ENCODE results near the gene WDR70. TPM values are rescaled to one million over a fixed set of nuclear protein-coding genes. Genes with fewer than 3 reads are reported as not detected.

The WDR70 gene
- total RNA-seq, 1 donor from 2014 or later, result 46.3 TPM

DNA sequence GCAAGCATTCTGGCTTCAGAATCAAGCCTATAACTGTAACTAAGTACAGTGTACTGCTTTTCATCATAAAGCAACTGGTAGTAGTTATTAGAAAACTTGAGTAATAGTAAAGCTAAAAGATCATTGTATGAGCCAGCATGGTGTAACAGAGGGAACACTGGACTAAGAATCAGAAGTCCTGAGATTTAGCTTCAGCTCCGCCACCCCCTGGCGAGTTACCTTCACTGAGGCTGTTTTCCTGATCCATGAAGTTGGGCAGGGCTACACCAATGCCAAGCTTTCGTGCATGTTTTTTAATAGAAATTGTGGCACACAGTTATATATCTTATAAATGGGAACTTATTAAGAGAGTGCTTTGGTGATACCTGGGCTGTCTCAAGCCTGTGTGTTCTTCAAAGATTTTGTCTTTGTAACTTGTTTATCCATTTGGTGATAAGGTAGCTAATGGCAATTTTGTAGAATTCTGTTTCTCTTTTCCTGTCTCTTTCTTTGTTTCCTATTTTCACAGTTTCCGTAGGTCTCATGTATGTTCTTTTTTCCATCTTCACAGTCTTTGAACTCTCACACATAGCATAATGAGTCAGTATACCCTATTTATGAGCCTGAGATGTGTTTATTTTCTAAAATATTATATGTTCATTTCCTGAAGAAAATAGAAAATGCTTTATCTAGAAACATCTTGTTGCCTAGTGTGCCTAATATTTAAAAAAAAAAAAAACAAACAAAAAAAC lies 358.4 kb downstream of the WDR70 start:
- H3K27ac Mint-ChIP-seq, result peak overlapping the region; percentile 81
- no peaks in the 10 kb centered on the region for H3K27me3 Mint-ChIP-seq (ENCODE audit: insufficient read depth)
- peaks cover 35% of the 10 kb centered on the region for H3K4me1 Mint-ChIP-seq (ENCODE audit: low read depth)
- H3K4me3 Mint-ChIP-seq, result no peak overlapping the region
- intact Hi-C loops (cut with micrococcal nuclease), result loop anchor here (1.0 to 5.0 kb wide), 4 partner anchors 14 to 1337 kb away; partner anchors contain the start of genes NUP155 and RICTOR
- DNase-seq (ENCODE audit: low spot score), result no peak
- peaks cover 3% of the 10 kb centered on the region for H3K9me3 Mint-ChIP-seq
- peaks cover 11% of the 10 kb centered on the region for H3K36me3 Mint-ChIP-seq (ENCODE audit: low read depth)

DNA sequence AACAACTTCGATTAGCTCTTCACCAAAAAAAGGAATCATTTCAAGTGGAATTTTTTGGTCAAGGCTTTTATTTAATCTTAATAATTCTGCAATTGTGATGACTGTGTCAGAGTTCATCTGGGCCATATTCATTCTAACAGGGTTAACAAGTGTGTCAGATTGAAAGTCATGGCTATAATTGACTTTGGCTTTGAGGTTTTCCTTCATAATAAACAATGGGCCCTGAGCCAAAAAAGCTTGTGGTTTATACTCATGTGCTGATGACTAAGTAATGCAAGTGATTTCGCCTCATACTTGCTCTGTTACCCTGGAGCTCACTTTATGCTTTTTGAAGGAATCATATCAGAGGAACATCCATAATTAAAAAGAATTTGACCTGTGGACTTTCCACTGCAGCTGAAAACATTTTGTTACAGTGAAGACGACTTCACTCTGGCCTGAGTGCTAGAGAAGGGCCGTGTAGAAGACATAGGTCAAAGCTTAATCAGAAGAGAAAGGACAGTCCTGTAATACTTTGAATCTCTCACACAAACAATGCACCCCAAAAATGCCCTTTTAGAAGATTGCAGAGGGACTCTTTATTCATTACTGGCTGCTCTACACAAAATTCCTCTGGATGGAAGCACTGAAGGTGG lies 359.1 kb downstream of the WDR70 start:
- Mint-ChIP-seq H3K27ac (peak overlapping the region; percentile 81), H3K36me3 (ENCODE audit: low read depth) (peaks cover 11% of the 10 kb centered on the region), H3K9me3 (peaks cover 6% of the 10 kb centered on the region), H3K4me3 (peak overlapping the region; percentile 51), H3K27me3 (ENCODE audit: insufficient read depth) (no peaks in the 10 kb centered on the region), H3K4me1 (ENCODE audit: low read depth) (peaks cover 35% of the 10 kb centered on the region)
- peak; percentile 4 for DNase-seq (ENCODE audit: low spot score)
- intact Hi-C loops (cut with micrococcal nuclease), result loop anchor here (1.0 to 5.0 kb wide), 4 partner anchors 15 to 1337 kb away; partner anchors contain the start of genes NUP155 and RICTOR

GRCh38 chr5:37738865-37739488 lies 359.9 kb downstream of the WDR70 start:
- Mint-ChIP-seq H3K9me3 (peaks cover 8% of the 10 kb centered on the region), H3K4me1 (ENCODE audit: low read depth) (peaks cover 35% of the 10 kb centered on the region), H3K27ac (peak overlapping the region; percentile 81), H3K27me3 (ENCODE audit: insufficient read depth) (no peaks in the 10 kb centered on the region), H3K36me3 (ENCODE audit: low read depth) (peaks cover 12% of the 10 kb centered on the region), H3K4me3 (peak overlapping the region; percentile 5)
- intact Hi-C loops (cut with micrococcal nuclease), result loop anchor here (1.0 to 5.0 kb wide), 4 partner anchors 16 to 1336 kb away; partner anchors contain the start of genes NUP155 and RICTOR
- DNase-seq (ENCODE audit: low spot score), result no peak

- peaks cover 35% of the 10 kb centered on the region for H3K4me1 Mint-ChIP-seq (ENCODE audit: low read depth)
- peaks cover 20% of the 10 kb centered on the region for H3K36me3 Mint-ChIP-seq (ENCODE audit: low read depth)
- H3K9me3 Mint-ChIP-seq, result peaks cover 17% of the 10 kb centered on the region
- no peak overlapping the region for H3K27ac Mint-ChIP-seq
- no peak overlapping the region for H3K4me3 Mint-ChIP-seq
- intact Hi-C loops (cut with micrococcal nuclease), result loop anchor here (2.0 to 5.0 kb wide), 3 partner anchors 368 to 1335 kb away; partner anchors contain the start of genes NUP155 and RICTOR
- DNase-seq (ENCODE audit: low spot score), result no peak
- no peaks in the 10 kb centered on the region for H3K27me3 Mint-ChIP-seq (ENCODE audit: insufficient read depth)
These were observed 360.7 kb downstream of the WDR70 start for GRCh38 chr5:37739817-37740261.

- intact Hi-C loops (cut with micrococcal nuclease), result no loop called here
- H3K9me3 Mint-ChIP-seq, result peaks cover 22% of the 10 kb centered on the region
These were observed 361.4 kb downstream of the WDR70 start for GRCh38 chr5:37740331-37741066.

GRCh38 chr5:37742111-37742510 lies 363.0 kb downstream of the WDR70 start:
- Mint-ChIP-seq H3K4me1 (ENCODE audit: low read depth) (peaks cover 22% of the 10 kb centered on the region), H3K27me3 (ENCODE audit: insufficient read depth) (no peaks in the 10 kb centered on the region), H3K36me3 (ENCODE audit: low read depth) (peaks cover 23% of the 10 kb centered on the region), H3K9me3 (peaks cover 29% of the 10 kb centered on the region), H3K4me3 (no peak overlapping the region), H3K27ac (no peak overlapping the region)
- intact Hi-C loops (cut with micrococcal nuclease), result no loop called here
- no peak for DNase-seq (ENCODE audit: low spot score)

More at GRCh38 chr5:37740331-37741066, 361.4 kb downstream of the WDR70 start:
- H3K36me3 Mint-ChIP-seq (ENCODE audit: low read depth), result peaks cover 23% of the 10 kb centered on the region
- no peak for DNase-seq (ENCODE audit: low spot score)
- H3K27me3 Mint-ChIP-seq (ENCODE audit: insufficient read depth), result no peaks in the 10 kb centered on the region
- no peak overlapping the region for H3K27ac Mint-ChIP-seq
- peaks cover 32% of the 10 kb centered on the region for H3K4me1 Mint-ChIP-seq (ENCODE audit: low read depth)
- H3K4me3 Mint-ChIP-seq, result no peak overlapping the region

- intact Hi-C loops (cut with micrococcal nuclease), result no loop called here
- Mint-ChIP-seq H3K27me3 (ENCODE audit: insufficient read depth) (no peaks in the 10 kb centered on the region), H3K4me1 (ENCODE audit: low read depth) (no peaks in the 10 kb centered on the region), H3K27ac (no peak overlapping the region), H3K9me3 (peaks cover 4% of the 10 kb centered on the region), H3K4me3 (no peak overlapping the region), H3K36me3 (ENCODE audit: low read depth) (no peaks in the 10 kb centered on the region)
- no peak for DNase-seq (ENCODE audit: low spot score)
These were observed 372.1 kb downstream of the WDR70 start for GRCh38 chr5:37751227-37751626.

- H3K27me3 Mint-ChIP-seq (ENCODE audit: insufficient read depth), result no peaks in the 10 kb centered on the region
- DNase-seq (ENCODE audit: low spot score), result no peak
These were observed 375.9 kb downstream of the WDR70 start for GRCh38 chr5:37754976-37755375.

DNA sequence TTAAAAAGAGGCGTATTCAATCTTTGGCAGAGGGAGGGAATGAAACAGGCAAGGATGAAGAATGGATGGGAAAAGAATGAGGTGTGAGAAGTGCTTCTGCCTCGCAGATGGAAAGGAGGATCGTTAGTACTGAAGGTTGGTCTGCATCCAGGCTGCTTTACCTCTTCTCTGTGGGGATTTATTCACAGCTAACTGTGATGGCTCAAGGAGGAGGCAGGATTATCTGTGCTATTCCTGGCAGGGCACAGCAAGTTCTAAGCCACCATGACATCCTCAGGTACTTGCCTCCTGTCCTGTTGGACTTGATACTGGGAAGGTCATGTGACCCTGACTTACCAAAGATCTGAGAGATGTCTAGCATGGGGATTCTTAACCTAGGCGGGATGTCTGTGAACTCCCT lies 376.5 kb downstream of the WDR70 start:
- Mint-ChIP-seq H3K4me3 (no peak overlapping the region), H3K9me3 (no peaks in the 10 kb centered on the region), H3K36me3 (ENCODE audit: low read depth) (no peaks in the 10 kb centered on the region), H3K4me1 (ENCODE audit: low read depth) (no peaks in the 10 kb centered on the region), H3K27me3 (ENCODE audit: insufficient read depth) (no peaks in the 10 kb centered on the region), H3K27ac (no peak overlapping the region)
- intact Hi-C loops (cut with micrococcal nuclease), result no loop called here
- no peak for DNase-seq (ENCODE audit: low spot score)

More at GRCh38 chr5:37754976-37755375, 375.9 kb downstream of the WDR70 start:
- intact Hi-C loops (cut with micrococcal nuclease), result no loop called here
- Mint-ChIP-seq H3K4me1 (ENCODE audit: low read depth) (no peaks in the 10 kb centered on the region), H3K36me3 (ENCODE audit: low read depth) (no peaks in the 10 kb centered on the region), H3K27ac (no peak overlapping the region), H3K4me3 (no peak overlapping the region), H3K9me3 (no peaks in the 10 kb centered on the region)

GRCh38 chr5:37756248-37756647 lies 377.1 kb downstream of the WDR70 start:
- H3K27ac Mint-ChIP-seq, result no peak overlapping the region
- H3K4me1 Mint-ChIP-seq (ENCODE audit: low read depth), result no peaks in the 10 kb centered on the region
- no peak for DNase-seq (ENCODE audit: low spot score)
- H3K9me3 Mint-ChIP-seq, result no peaks in the 10 kb centered on the region
- no peaks in the 10 kb centered on the region for H3K27me3 Mint-ChIP-seq (ENCODE audit: insufficient read depth)
- intact Hi-C loops (cut with micrococcal nuclease), result no loop called here
- H3K4me3 Mint-ChIP-seq, result no peak overlapping the region
- H3K36me3 Mint-ChIP-seq (ENCODE audit: low read depth), result no peaks in the 10 kb centered on the region

DNA sequence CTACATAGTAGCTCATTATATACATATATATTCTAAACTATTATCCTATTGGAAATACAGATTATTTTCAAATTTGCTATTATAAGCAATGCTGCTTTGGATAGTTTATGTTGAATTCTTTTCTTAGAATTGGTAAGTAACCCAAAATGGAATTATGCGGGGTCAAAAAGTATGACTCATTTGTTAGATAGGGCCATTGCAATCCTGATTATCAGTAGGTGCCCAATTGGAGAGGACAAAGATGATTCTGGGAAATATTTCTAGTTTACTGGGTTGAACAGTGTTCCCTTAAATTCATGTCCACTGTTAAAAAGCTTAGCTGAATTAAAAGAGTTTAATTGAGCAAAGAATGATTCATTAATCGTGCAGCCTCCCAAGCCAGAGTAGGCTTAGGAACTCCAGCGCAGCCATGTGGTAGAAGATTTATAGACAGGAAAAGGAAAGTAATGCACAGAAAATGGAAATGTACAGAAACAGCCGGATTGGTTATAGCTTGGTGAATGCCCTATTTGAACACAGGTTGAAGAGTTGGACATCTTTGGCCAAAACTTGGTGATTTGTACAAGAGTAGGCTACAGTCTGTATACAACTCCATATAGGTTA lies 379.0 kb downstream of the WDR70 start:
- H3K36me3 Mint-ChIP-seq (ENCODE audit: low read depth), result no peaks in the 10 kb centered on the region
- no peaks in the 10 kb centered on the region for H3K9me3 Mint-ChIP-seq
- no peaks in the 10 kb centered on the region for H3K4me1 Mint-ChIP-seq (ENCODE audit: low read depth)

DNA sequence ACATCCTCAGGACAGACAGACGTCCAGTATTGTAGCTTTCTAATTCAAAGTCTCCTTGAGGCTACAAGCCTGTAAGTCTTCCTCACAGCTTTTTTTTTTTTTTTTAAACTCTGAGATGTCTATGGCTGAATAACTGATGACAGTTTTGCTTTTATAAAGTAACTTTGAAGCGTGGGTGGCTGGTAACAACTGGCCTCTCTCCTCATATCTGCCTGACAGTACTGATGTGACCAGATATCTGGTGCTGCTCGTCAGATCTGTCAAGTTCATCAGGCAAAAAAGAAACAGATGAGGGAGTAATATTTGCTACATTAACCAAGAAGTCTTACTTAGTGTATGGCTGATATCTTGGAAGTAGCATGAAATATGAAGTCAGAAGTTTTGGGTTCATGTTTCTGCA lies 388.1 kb downstream of the WDR70 start:
- Mint-ChIP-seq H3K27me3 (ENCODE audit: insufficient read depth) (no peaks in the 10 kb centered on the region), H3K4me3 (no peak overlapping the region), H3K36me3 (ENCODE audit: low read depth) (no peaks in the 10 kb centered on the region), H3K9me3 (no peaks in the 10 kb centered on the region), H3K4me1 (ENCODE audit: low read depth) (no peaks in the 10 kb centered on the region), H3K27ac (no peak overlapping the region)
- intact Hi-C loops (cut with micrococcal nuclease), result no loop called here
- DNase-seq (ENCODE audit: low spot score), result no peak

More for the DNA sequence above, 379.0 kb downstream of the WDR70 start:
- Mint-ChIP-seq H3K27me3 (ENCODE audit: insufficient read depth) (no peaks in the 10 kb centered on the region), H3K4me3 (no peak overlapping the region), H3K27ac (no peak overlapping the region)
- no peak for DNase-seq (ENCODE audit: low spot score)
- intact Hi-C loops (cut with micrococcal nuclease), result no loop called here

Measured in activated T-helper 1 cell treated with anti-CD3 and anti-CD28 coated beads, Interleukin-12 subunit alpha, Interleukin-12 subunit beta, Interleukin-2, Interleukin-4 antibody, amounts not matched to agents 30 ng/mL and 10 ng/mL and 1 ng/mL, durations not matched to agents 14 hours and 24 hours and 36 hours (primary cell).